HG02623 (cell line): ENCODE results near the gene DTX2.
"Not testable (repeated sequence)": the region's sequence is repeated elsewhere in the genome, so short reads cannot be mapped to it uniquely, and the experiment has no call there.

Experiments
- ATAC-seq: cut with Tn5 transposase; IDR thresholded peaks from one replicate; pipeline ENCODE4 v1.9.1; 2021; ENCODE audit warnings: moderate library complexity; ENCODE audit not compliant: unreplicated experiment

DTX2 gene

GRCh38 chr7:76442664-76443446 lies 18.7 kb upstream of the DTX2 start:
- not testable (repeated sequence) for ATAC-seq

DNA sequence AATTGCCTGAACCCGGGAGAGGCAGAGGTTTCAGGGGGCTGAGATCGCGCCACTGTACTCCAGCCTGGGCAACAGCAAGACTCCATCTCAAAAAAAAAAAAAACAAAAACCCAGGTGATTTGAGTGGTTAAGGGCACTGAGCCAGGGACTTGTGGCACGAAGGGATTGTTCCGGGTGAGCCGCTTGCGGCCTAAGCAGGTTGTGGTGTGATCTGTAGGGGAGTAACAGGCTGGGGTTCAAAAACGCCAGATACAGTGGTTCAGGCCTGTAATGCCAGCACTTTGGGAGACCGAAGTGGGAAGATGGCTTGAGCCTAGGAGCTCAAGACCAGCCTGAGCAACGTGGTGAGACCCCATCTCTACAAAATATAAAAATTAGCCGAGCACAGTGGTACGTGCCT lies 17.7 kb upstream of the DTX2 start:
- not testable (repeated sequence) for ATAC-seq

DNA sequence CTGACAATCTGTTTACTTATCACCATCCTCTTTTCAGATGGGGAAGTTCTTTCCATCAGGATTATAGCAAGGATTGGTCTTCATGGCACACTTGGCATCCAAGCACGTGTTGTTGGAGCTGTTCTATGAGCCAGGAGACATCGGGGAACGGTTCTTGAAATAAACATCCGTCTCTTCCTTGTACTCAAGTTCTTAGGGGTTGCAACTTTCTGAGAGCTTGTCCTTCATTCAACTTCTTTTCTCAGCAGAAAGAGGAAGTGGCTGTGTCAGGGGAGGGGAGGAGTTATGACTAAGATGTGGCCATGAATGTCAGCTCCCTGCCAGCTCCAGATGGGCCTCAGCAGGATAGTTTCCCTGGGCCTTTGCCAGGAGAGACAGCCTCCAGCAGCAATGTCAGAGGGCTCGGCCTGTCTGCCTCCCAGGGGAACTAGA lies 15.9 kb upstream of the DTX2 start:
- peak; percentile 76 for ATAC-seq

DNA sequence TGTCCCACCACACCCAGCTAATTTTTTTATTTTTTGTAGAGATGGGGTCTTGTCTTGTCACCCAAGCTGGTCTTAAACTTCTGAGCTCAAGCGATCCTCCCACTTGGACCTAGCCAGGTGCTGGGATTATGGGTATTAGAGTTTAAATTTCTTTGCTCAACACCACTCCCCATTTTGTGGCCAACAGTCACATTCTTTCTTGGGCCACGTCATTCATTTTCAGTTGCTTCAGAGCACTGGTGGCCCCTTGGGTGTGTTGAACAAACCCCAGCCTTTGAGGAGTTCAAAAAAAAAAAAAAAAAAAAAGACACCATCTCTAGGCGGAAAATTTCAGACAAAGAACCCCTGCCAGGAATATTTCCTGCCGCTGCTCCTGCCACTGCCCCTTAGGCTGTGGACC lies 4.5 kb upstream of the DTX2 start:
- ATAC-seq: not testable (repeated sequence)

GRCh38 chr7:76458504-76458903 lies 3.0 kb upstream of the DTX2 start:
- ATAC-seq: not testable (repeated sequence)

DNA sequence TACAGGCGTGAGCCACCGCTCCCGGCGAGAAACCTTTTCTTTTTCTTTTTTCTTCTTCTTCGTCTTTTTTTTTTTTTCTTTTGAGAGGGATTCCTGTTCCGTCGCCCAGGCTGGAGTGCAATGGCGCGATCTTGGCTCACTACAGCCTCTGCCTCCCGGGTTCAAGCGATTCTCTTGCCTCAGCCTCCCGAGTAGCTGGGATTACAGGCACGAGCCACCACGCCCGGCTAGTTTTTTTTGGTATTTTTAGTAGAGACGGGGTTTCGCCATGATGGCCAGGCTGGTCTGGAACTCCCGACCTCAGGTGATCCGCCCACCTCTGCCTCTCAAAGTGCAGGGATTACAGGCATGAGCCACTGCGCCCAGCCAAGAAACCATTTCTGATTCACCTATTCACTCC lies 742 bp upstream of the DTX2 start:
- not testable (repeated sequence) for ATAC-seq

GRCh38 chr7:76462271-76462882 lies 868 bp downstream of the DTX2 start:
- not testable (repeated sequence) for ATAC-seq

DNA sequence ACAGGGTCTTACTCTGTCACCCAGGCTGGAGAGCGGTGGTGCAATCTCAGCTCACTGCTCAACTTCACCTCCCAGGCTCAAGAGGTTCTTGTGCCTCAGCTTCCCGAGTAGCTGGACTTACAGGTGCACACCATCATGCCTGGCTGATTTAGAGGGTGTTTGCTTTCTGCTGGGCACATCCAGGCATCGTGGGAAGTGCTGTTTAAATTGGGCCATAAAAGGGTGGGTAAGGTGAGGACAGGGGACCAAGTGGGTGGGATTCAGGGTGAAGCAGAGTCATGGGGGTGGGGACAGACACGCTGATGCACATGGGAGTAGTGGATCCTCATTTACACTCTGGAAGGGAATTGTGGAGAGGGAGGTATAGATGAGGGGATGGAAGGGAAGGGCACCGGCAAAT lies 3.5 kb downstream of the DTX2 start:
- ATAC-seq: not testable (repeated sequence)

GRCh38 chr7:76465950-76466349 lies 4.4 kb downstream of the DTX2 start:
- ATAC-seq: not testable (repeated sequence)

- not testable (repeated sequence) for ATAC-seq
These were observed 6.4 kb downstream of the DTX2 start for GRCh38 chr7:76467743-76468404.

DNA sequence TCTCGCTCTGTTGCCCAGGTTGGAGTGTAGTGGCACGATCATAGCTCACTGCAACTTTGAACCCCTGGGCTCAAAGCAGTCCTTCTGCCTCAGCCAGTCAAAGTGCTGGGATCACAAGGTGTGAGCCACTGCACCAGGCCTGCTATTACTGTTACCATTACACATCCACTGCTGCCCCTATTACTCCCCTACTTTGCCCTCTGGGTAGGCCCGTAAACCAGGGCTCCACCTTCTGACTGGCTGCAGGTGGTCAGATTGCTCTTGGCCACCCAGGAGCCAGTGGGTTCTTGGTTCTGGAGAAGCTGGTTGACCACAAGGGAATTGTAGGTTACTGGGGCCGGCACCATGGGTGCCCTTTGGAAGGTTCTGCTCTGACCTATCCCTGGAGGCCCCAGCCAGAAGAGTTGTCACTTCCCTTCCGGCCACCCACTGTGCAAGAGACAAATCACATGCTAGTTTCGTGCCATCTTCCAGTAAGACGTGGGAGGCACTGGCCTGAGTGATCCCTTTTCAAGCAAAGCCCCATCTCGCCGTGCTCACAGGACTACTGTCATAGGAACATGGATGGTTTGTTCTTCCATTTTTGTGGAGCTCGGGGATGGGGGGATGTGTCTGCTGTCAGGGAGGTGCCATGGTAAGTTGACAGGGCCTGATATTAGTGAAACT lies 10.2 kb downstream of the DTX2 start:
- ATAC-seq: not testable (repeated sequence)

GRCh38 chr7:76473097-76473496 lies 11.6 kb downstream of the DTX2 start:
- ATAC-seq: not testable (repeated sequence)

GRCh38 chr7:76476280-76476679 lies 14.8 kb downstream of the DTX2 start:
- not testable (repeated sequence) for ATAC-seq

DNA sequence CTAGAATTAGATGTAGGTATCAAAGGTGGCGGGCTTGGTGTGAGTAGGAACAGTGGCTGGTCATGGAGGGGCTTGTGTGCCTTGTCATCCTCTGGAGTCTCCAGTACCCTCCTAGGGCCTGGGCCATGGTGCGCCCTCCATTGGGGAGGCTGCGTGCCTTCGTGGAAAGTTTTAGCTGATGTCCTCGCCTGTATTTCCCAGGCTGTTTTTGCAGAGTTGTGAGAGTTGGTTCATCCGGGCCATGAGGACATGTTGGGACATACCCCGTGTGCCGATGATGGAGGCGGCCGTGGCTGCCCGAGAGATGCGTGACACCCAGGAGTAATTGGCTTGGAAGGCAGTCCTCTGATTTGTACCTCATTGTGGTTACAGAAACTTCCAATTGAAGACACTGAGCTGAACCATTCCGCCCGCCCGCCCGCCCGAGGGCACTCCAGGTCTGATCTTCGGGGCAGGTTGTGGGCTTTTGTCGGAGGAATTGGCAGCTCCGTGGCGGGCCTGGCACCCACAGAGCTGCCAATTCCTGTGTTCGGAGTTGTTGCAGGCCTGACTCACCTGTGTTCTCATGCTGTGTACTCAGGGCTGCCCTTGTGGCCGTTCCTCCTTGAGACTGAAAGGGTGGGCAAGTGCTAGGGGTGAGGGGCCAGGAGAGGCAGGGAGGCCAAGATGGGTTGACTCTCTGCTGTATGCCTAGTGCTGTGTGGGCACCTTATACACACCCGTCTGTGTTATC lies 15.4 kb downstream of the DTX2 start:
- ATAC-seq: not testable (repeated sequence)

DNA sequence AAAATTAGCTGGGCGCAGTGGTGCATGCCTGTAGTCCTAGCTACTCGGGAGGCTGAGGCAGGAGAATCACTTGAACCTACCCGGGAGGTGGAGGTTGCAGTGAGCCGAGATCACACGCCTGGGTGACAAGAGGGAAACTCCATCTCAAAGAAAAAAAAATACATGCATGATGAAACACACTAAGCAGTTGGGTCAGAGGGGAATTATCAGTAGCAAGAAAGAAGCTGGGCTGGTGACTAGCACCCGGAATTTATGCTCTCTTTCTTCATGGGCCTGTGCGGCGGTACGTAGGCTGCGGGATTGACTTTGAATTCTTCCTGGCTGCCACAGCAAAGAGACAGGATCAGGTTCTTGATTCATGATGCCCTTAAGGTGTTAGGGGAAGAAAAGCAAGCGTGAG lies 18.1 kb downstream of the DTX2 start:
- ATAC-seq: not testable (repeated sequence)

- not testable (repeated sequence) for ATAC-seq
These were observed 19.1 kb downstream of the DTX2 start for GRCh38 chr7:76480403-76481253.

DNA sequence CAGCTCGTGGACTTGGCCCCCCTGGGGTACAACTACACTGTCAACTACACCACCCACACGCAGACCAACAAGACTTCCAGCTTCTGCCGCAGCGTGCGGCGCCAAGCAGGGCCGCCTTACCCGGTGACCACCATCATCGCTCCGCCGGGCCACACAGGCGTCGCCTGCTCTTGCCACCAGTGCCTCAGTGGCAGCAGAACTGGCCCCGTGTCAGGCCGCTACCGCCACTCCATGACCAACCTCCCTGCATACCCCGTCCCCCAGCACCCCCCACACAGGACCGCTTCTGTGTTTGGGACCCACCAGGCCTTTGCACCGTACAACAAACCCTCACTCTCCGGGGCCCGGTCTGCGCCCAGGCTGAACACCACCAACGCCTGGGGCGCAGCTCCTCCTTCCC lies 21.2 kb downstream of the DTX2 start:
- ATAC-seq: not testable (repeated sequence)

GRCh38 chr7:76483081-76483480 lies 21.6 kb downstream of the DTX2 start:
- ATAC-seq: not testable (repeated sequence)

DNA sequence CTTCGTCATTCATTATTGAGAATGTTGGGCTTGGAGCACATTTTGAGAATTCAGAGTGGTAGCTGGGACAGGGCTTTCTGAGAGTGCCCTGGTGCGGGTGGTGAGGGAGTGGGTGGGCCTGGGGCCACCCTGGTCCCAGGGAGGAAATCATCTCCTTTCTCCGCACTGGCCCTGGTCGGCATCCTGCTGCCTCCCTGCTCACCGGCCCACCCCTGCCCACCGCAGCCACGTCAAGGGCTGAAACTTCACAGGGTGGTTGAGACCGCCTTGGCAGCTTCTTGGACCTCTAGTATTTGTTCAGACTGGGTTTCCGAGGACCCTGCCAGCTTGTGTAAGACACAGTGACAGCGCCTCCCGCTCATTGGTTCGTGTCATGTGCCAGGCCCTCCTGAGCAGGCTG lies 22.9 kb downstream of the DTX2 start:
- ATAC-seq: not testable (repeated sequence)
